OCI-M2 (cell line): ENCODE measurements around the gene HORMAD2.
"Not testable (repeated sequence)": the region's sequence is repeated elsewhere in the genome, so short reads cannot be mapped to it uniquely, and the experiment has no call there.

Experiments used
- DNase-seq: peaks from one replicate; lab custom pipeline; 2025; ENCODE audit not compliant: unreplicated experiment; lab: John Stamatoyannopoulos, UW

Gene HORMAD2

GRCh38 chr22:30056015-30056414 is 24.2 kb upstream of the HORMAD2 start:
- no peak for DNase-seq

DNA sequence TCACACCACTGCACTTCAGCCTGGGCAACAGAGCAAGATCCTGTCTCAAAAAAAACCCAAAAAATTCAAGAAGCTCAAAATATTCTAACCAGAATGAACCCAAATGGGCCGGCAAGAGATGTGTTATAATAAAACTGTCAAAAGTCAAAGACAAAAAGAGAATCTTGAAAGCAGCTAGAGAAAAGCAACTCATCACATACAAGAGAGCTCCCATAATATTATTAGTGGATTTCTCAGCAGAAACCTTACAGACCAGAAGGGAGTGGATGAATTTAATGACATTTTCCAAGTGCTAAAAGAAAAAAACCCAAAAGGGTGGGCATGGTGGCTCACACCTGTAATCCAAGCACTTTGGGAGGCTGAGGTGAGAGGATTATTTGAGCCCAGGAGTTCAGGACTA is 22.9 kb upstream of the HORMAD2 start:
- no peak for DNase-seq

DNA sequence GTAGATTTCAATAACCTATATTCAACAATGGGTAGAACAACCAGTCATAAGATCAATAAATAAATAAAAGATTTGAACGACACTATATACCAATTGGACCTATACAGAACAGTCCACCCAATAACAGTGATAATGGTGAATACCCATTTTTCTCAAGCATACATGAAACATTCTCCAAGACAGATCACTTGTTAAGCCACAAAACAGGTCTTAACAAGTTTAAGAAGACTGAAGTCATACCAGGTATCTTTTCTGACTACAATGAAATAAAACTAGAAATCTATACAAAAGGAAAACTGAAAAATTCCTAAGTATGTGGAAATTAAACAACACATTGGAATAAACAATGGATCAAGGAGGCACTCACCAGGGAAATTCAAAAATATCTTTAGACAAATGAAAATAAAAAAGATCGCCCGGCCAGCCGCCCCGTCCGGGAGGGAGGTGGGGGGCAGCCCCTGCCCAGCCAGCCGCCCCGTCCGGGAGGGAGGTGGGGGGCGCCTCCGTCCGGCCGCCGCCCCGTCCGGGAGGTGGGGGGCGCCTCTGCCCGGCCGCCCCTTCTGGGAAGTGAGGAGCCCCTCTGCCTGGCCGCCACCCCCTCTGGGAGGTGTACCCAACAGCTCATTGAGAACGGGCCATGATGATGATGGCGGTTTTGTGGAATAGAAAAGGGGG is 20.8 kb upstream of the HORMAD2 start:
- not testable (repeated sequence) for DNase-seq

DNA sequence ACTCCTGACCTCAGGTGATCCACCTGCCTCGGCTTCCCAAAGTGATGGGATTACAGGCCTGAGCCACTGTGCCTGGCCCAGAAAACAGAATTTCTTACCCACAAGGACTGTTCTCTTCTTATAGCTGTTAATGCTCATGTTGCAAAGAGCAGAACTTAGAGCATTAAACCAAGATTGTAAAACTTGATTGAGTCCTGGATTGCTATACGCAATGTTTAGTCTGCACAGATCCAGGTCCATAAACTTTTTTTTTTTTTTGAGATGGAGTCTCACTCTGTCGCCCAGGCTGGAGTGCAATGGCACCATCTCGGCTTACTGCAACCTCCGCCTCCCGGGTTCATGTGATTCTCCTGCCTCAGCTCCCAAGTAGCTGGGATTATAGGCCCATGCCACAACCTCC is 19.2 kb upstream of the HORMAD2 start:
- not testable (repeated sequence) for DNase-seq

GRCh38 chr22:30062259-30062658 is 18.0 kb upstream of the HORMAD2 start:
- DNase-seq = no peak

GRCh38 chr22:30062950-30063349 is 17.3 kb upstream of the HORMAD2 start:
- no peak for DNase-seq

- DNase-seq = no peak
Measured at GRCh38 chr22:30064172-30064571, 16.1 kb upstream of the HORMAD2 start.

- no peak for DNase-seq
Measured at GRCh38 chr22:30073743-30074142, 6.5 kb upstream of the HORMAD2 start.

DNA sequence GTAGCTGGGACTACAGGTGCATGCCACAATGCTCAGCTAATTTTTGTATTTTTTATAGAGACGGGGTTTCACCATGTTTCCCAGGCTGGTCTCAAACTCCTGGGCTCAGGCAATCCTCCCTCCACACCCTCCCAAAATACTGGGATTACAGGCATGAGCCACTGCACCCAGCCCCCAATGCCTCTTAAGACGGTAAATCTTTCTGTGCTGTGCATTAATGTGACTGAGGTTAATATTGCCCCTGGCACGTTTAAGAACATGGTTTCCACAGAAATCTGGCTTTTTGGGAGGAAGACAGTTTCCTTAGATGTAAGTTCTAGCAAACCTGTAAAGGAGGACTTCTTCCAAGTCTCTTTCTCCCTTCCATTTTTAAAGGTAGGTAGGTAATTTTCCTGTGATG is 6.1 kb upstream of the HORMAD2 start:
- no peak for DNase-seq

- no peak for DNase-seq
Measured at GRCh38 chr22:30074994-30075393, 5.3 kb upstream of the HORMAD2 start.

- DNase-seq = no peak
Measured at GRCh38 chr22:30077279-30077880, 2.9 kb upstream of the HORMAD2 start.

- no peak for DNase-seq
Measured at GRCh38 chr22:30078320-30079311, 1.6 kb upstream of the HORMAD2 start.

DNA sequence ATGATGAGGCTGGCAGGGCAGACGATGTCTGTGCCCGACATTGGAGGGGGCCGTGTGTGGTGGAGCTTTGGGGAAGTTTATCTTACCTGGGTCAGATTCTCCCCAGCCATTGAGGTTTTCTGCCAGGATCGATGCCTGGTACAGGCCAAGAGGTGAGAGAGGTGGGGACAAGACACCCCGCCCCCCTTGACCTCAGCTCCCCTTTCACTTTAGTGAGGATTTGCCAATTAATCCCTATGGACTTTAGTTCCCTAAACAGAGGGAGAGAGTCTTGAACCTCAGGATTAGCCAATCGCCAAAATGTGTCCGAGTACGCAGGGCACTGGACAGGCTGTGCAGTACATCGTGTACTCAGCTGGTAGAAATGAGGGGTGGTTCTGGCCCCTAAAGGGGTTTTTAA is 541 bp downstream of the HORMAD2 start:
- no peak for DNase-seq

- no peak for DNase-seq
Measured at GRCh38 chr22:30086496-30086895, 6.2 kb downstream of the HORMAD2 start.

- DNase-seq = not testable (repeated sequence)
Measured at GRCh38 chr22:30087037-30087436, 6.8 kb downstream of the HORMAD2 start.

DNA sequence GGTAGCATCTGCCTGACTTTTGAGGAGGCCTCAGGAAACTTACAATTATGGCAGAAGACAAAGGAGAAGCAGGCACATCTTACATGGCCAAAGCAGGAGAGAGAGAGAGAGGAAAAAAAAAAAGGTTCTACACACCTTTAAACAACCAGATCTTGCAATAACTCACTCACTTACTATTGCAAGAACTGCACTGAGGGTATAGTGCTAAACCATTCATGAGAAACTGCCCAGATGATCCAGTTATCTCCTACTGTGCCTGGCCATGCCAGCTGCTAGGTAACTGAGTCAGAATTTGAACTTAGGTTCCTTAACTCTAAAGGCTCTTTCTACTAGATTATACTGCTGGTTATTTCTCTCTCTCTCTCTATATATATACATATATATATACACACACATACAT is 7.3 kb downstream of the HORMAD2 start:
- DNase-seq = no peak

DNA sequence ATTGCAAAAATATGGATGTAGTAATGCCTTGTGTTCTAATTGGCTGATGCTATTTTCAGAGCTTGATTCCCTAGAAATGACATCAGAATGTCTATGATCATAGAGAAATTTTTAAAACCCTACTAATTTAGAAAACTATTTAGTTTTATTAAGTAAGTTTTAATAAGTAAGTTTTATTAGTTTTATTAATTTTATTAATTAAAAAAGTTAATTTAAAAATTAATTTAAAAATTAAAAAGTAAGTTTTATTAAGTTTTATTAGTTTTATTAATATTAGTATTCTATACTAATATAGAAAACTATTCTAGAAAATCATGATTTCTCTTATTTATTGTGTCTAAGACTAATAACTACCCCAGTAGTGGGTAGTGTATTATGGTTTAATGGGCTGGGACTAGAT is 8.2 kb downstream of the HORMAD2 start:
- DNase-seq = no peak

GRCh38 chr22:30089655-30089974 is 9.4 kb downstream of the HORMAD2 start:
- DNase-seq = no peak

GRCh38 chr22:30092686-30093085 is 12.4 kb downstream of the HORMAD2 start:
- DNase-seq = no peak

DNA sequence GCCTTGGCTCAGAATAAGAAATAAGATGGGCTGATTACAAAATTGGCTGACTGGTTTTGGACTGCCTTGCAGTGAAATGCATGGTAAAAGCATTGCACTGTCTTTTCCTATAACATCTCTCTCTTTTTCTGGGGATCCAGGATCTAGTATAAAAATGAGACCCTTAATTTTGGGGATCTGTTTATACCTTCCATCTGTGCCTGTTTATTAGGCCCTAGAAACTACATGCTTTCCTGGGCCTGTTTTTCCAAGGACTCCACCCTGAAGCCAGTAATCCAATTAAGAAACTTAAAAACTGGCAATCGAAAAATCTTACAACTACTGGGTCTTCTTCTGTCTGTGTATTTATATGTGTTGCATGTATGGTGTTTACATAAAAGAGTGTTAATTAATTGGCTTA is 14.5 kb downstream of the HORMAD2 start:
- no peak for DNase-seq

GRCh38 chr22:30097861-30098260 is 17.6 kb downstream of the HORMAD2 start:
- DNase-seq = no peak

GRCh38 chr22:30100770-30101169 is 20.5 kb downstream of the HORMAD2 start:
- DNase-seq = not testable (repeated sequence)
